Liver (tissue), 9 donors: ENCODE measurements around the gene YTHDF1. TPM values are rescaled to one million over a fixed set of nuclear protein-coding genes. Genes with fewer than 3 reads are reported as not detected.

Experiments used
- DNase-seq: peaks from one replicate; pipeline ENCODE4 v3.0.0-alpha.2; 2017; ENCODE audit warnings: low spot score
- H3K27ac ChIP-seq, 2 donors: one replicate each; pipeline ENCODE4 v1.7.0; 2013; ENCODE audit warnings: inconsistent platforms in 2 of 2, low read length in 2 of 2, control low read depth in 1 of 2, low read depth in 1 of 2, mild to moderate bottlenecking in 1 of 2
- H3K27me3 ChIP-seq, 4 donors: one replicate each; pipeline versions ENCODE4 v1.6.1 to v1.7.0; 2013; ENCODE audit warnings: low read length in 3 of 4, inconsistent platforms in 1 of 4, mild to moderate bottlenecking in 1 of 4, moderate library complexity in 1 of 4; ENCODE audit not compliant: control insufficient read depth in 4 of 4, insufficient read depth in 4 of 4
- H3K36me3 ChIP-seq, 4 donors: one replicate each; pipeline versions ENCODE4 v1.6.1 to v1.7.0; 2013; ENCODE audit warnings: low read length in 3 of 4, mild to moderate bottlenecking in 3 of 4, low read depth in 1 of 4, moderate library complexity in 1 of 4; ENCODE audit not compliant: control insufficient read depth in 4 of 4, insufficient read depth in 3 of 4
- H3K4me1 ChIP-seq, 4 donors: one replicate each; pipeline versions ENCODE4 v1.6.1 to v1.7.0; 2013; ENCODE audit warnings: low read length in 3 of 4, mild to moderate bottlenecking in 3 of 4, moderate library complexity in 1 of 4; ENCODE audit not compliant: control insufficient read depth in 4 of 4, insufficient read depth in 4 of 4
- H3K4me3 ChIP-seq, 3 donors: one replicate each; pipeline versions ENCODE4 v1.6.1 to v1.7.0; 2013; ENCODE audit warnings: low read length in 3 of 3, control low read depth in 1 of 3, low read depth in 1 of 3, mild to moderate bottlenecking in 1 of 3
- H3K9ac ChIP-seq, 2 donors: one replicate each; pipeline ENCODE4 v1.7.0; 2013; ENCODE audit warnings: low read length in 2 of 2, mild to moderate bottlenecking in 2 of 2, moderate library complexity in 2 of 2, control low read depth in 1 of 2, low read depth in 1 of 2
- H3K9me3 ChIP-seq, 4 donors: one replicate each; pipeline versions ENCODE4 v1.6.1 to v1.7.0; 2013; ENCODE audit warnings: low read length in 3 of 4; ENCODE audit not compliant: control insufficient read depth in 4 of 4
- EGR1 ChIP-seq, 2 donors: IDR thresholded peaks; 2 replicates each; pipeline ENCODE4 v1.6.1; 2016 to 2018; ENCODE audit warnings: antibody characterized with exemption in 2 of 2, low read depth in 2 of 2
- FOXA1 ChIP-seq: IDR thresholded peaks from 2 replicates; pipeline ENCODE4 v1.6.1; 2016; ENCODE audit warnings: antibody characterized with exemption
- FOXA2 ChIP-seq: IDR thresholded peaks from 2 replicates; pipeline ENCODE4 v1.6.1; 2016; ENCODE audit warnings: antibody characterized with exemption
- GABPA ChIP-seq, 2 donors: IDR thresholded peaks in 1 of 2; conservative IDR thresholded peaks in 1 of 2; 2 replicates each; pipeline ENCODE4 v1.6.1; 2016; ENCODE audit warnings: antibody characterized with exemption in 2 of 2, mild to moderate bottlenecking in 1 of 2, moderate library complexity in 1 of 2
- HNF4A ChIP-seq, 2 donors: conservative IDR thresholded peaks; 2 replicates each; pipeline ENCODE4 v1.6.1; 2016; ENCODE audit warnings: antibody characterized with exemption in 2 of 2, mild to moderate bottlenecking in 2 of 2
- HNF4G ChIP-seq: IDR thresholded peaks from 2 replicates; pipeline ENCODE4 v1.6.1; 2016; ENCODE audit warnings: antibody characterized with exemption
- JUND ChIP-seq, 2 donors: IDR thresholded peaks; 2 replicates each; pipeline ENCODE4 v1.6.1; 2016; ENCODE audit warnings: antibody characterized with exemption in 2 of 2
- NR2F2 ChIP-seq: IDR thresholded peaks from 2 replicates; pipeline ENCODE4 v1.6.1; 2016; ENCODE audit warnings: antibody characterized with exemption
- RAD21 ChIP-seq, 2 donors: IDR thresholded peaks; 2 replicates each; pipeline ENCODE4 v1.6.1; 2016; ENCODE audit warnings: antibody characterized with exemption in 2 of 2, mild to moderate bottlenecking in 2 of 2
- RXRA ChIP-seq, 2 donors: IDR thresholded peaks; 2 replicates each; pipeline ENCODE4 v1.6.1; 2017 to 2018; ENCODE audit warnings: antibody characterized with exemption in 2 of 2, mild to moderate bottlenecking in 1 of 2
- SP1 ChIP-seq: IDR thresholded peaks from 2 replicates; pipeline ENCODE4 v1.6.1; 2018; ENCODE audit warnings: antibody characterized with exemption, mild to moderate bottlenecking
- TAF1 ChIP-seq: conservative IDR thresholded peaks from 2 replicates; pipeline ENCODE4 v1.6.1; 2016; ENCODE audit warnings: antibody characterized with exemption, mild to moderate bottlenecking
- YY1 ChIP-seq: IDR thresholded peaks from 2 replicates; pipeline ENCODE4 v1.6.1; 2016; ENCODE audit warnings: antibody characterized with exemption, mild to moderate bottlenecking
- WGBS: extraction: QIAGEN DNeasy Blood & Tissue Kit; methylation state at CpG from one replicate; pipeline ENCODE4 v1.1.7; 2013; 5-methylcytosine and 5-hydroxymethylcytosine counted together
- polyA plus RNA-seq, 2 donors: library from polyadenylated mRNA; stranded (reverse) in 1 of 2; unstranded in 1 of 2; fragments of 200-250 nt in 1 of 2; fragments of >200 nt in 1 of 2; fragmentation: Nextera tagmentation in 1 of 2; extraction: Ambion mirVana in 1 of 2; gene quantifications; one replicate each; pipeline versions ENCODE4 v1.2.1 to v1.2.3, GENCODE V29; 2013 to 2015
- total RNA-seq, 2 donors: library from RNA; depleted of rRNA; stranded (reverse); fragments of >200 nt; gene quantifications; one replicate each; pipeline ENCODE4 v1.2.3, GENCODE V29; 2014
- TF ChIP-seq, protein P1 (sequence below): fragments of 150-350 bp; IDR thresholded peaks from 2 replicates; pipeline ENCODE4 v1.5.1; 2017; ENCODE audit warnings: improper control_type of control experiment, low read depth, low read length; ENCODE audit not compliant: missing input control
- TF ChIP-seq, protein P2 (sequence below): IDR thresholded peaks from 2 replicates; pipeline ENCODE4 v1.6.1; 2016; ENCODE audit warnings: antibody characterized with exemption
- TF ChIP-seq, protein P3 (sequence below): IDR thresholded peaks from 2 replicates; pipeline ENCODE4 v1.6.1; 2016; ENCODE audit warnings: antibody characterized with exemption
- donor health status: healthy.
- donor health status: healthy.
- donor health status: healthy.
- donor health status: healthy.
- donor health status: healthy.

YTHDF1 gene
- total and polyA plus RNA-seq, 4 donors: 6.8 to 19.5 (median 14.9) TPM

DNA sequence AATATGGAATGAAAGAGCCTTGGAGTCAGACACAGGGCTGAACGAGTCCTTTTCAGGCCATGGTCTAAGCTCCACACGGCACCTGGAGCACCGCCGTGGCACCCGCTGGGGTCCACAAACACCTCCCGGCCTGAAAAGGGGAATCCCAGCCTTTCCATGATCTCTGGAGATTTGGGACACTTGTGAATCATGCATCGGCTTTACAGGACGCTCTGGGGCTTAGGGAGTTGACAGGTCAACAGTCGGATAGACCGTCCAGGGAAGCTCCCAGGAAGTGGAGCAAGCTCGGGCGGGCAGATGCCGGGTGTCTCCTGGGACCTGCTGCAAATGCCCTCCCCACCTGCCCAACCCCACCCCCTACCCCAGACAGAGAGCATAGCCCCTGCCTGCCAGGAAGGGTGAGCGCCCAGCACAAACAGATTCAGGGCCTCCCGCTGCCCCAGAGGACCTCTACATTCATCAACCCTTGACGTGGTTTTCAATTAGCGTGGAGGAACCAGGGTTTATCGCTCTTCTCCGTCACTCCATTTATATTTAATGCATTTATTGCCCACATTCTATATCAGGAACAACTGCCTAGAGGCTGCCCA, 53.6 kb downstream of the YTHDF1 start:
- WGBS: 73% methylated on average over 19 of the region's 19 CpGs
- no peak overlapping the region for H3K27ac ChIP-seq
- DNase-seq: no peak

DNA sequence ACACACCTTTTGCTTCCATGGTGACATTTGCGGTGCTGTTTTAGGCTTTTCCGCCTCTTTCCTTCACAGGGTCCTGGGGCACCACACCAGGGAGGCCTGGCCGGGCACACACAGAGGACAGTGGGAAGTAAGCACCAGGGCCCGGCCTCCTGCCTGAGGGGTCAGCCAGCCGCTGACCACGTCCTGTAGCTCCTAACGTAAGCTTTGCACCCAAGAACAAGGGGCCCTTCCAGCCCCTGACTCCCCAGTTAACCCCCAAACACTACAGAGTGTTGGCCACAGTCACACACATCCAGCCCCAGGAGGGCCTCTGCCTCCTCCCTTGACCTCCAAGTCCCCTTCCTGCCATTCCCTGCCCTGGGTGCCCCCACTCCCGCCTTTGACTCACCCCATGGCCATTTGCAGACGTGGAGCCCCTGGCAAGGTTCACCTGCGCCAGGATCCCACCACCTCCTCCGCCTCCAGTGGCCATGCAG, 54.7 kb downstream of the YTHDF1 start:
- Histone ChIP-seq H3K36me3 (no peaks in the 10 kb centered on the region), H3K9me3 (no peaks in the 10 kb centered on the region), H3K4me3 (no peak overlapping the region), H3K9ac (no peak overlapping the region), H3K27me3 (peaks cover 0 to 7% (median 0%) of the 10 kb centered on the region in 4 donors), H3K27ac (no peak overlapping the region), H3K4me1 (no peaks in the 10 kb centered on the region)
- DNase-seq: no peak
- TF ChIP-seq TAF1: no peak
- TF ChIP-seq SP1: no peak
- TF ChIP-seq, protein P1, sequence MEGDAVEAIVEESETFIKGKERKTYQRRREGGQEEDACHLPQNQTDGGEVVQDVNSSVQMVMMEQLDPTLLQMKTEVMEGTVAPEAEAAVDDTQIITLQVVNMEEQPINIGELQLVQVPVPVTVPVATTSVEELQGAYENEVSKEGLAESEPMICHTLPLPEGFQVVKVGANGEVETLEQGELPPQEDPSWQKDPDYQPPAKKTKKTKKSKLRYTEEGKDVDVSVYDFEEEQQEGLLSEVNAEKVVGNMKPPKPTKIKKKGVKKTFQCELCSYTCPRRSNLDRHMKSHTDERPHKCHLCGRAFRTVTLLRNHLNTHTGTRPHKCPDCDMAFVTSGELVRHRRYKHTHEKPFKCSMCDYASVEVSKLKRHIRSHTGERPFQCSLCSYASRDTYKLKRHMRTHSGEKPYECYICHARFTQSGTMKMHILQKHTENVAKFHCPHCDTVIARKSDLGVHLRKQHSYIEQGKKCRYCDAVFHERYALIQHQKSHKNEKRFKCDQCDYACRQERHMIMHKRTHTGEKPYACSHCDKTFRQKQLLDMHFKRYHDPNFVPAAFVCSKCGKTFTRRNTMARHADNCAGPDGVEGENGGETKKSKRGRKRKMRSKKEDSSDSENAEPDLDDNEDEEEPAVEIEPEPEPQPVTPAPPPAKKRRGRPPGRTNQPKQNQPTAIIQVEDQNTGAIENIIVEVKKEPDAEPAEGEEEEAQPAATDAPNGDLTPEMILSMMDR: no peak
- TF ChIP-seq HNF4G: no peak
- no peak for TF ChIP-seq FOXA1
- TF ChIP-seq GABPA (IDR thresholded peaks at IDR 0.05 in 1 of 2, conservative IDR thresholded peaks at IDR 0.05 in 1 of 2): no peak
- TF ChIP-seq JUND (IDR thresholded peaks at IDR 0.05): no peak
- no peak for TF ChIP-seq RXRA (IDR thresholded peaks at IDR 0.05)
- no peak for TF ChIP-seq HNF4A (conservative IDR thresholded peaks at IDR 0.05)
- no peak for TF ChIP-seq NR2F2
- 67% methylated on average over 11 of the region's 11 CpGs for WGBS

More for the DNA sequence above, 53.6 kb downstream of the YTHDF1 start:
- Histone ChIP-seq H3K9me3 (no peaks in the 10 kb centered on the region), H3K9ac (no peak overlapping the region), H3K4me1 (no peaks in the 10 kb centered on the region), H3K4me3 (no peak overlapping the region), H3K36me3 (no peaks in the 10 kb centered on the region), H3K27me3 (peaks cover 0 to 7% (median 0%) of the 10 kb centered on the region in 4 donors)
- TF ChIP-seq RAD21 (IDR thresholded peaks at IDR 0.05): no peak
- TF ChIP-seq FOXA2: no peak
- no peak for TF ChIP-seq SP1
- TF ChIP-seq YY1: no peak
- TF ChIP-seq, protein P2, sequence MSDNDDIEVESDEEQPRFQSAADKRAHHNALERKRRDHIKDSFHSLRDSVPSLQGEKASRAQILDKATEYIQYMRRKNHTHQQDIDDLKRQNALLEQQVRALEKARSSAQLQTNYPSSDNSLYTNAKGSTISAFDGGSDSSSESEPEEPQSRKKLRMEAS: no peak
- no peak for TF ChIP-seq JUND (IDR thresholded peaks at IDR 0.05)
- TF ChIP-seq, protein P3, sequence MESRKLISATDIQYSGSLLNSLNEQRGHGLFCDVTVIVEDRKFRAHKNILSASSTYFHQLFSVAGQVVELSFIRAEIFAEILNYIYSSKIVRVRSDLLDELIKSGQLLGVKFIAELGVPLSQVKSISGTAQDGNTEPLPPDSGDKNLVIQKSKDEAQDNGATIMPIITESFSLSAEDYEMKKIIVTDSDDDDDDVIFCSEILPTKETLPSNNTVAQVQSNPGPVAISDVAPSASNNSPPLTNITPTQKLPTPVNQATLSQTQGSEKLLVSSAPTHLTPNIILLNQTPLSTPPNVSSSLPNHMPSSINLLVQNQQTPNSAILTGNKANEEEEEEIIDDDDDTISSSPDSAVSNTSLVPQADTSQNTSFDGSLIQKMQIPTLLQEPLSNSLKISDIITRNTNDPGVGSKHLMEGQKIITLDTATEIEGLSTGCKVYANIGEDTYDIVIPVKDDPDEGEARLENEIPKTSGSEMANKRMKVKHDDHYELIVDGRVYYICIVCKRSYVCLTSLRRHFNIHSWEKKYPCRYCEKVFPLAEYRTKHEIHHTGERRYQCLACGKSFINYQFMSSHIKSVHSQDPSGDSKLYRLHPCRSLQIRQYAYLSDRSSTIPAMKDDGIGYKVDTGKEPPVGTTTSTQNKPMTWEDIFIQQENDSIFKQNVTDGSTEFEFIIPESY: no peak
- no peak for TF ChIP-seq NR2F2
- no peak for TF ChIP-seq EGR1 (IDR thresholded peaks at IDR 0.05; ENCODE audit: low read depth in 2 of 2)
